NCI-H2171 (cell line): ENCODE measurements around the gene MUC5AC.

Experiments used
- DNase-seq: peaks from one replicate; lab custom pipeline; 2025; lab: John Stamatoyannopoulos, UW

Gene MUC5AC

GRCh38 chr11:1121331-1121812, 36.4 kb upstream of the MUC5AC start:
- no peak for DNase-seq

DNA sequence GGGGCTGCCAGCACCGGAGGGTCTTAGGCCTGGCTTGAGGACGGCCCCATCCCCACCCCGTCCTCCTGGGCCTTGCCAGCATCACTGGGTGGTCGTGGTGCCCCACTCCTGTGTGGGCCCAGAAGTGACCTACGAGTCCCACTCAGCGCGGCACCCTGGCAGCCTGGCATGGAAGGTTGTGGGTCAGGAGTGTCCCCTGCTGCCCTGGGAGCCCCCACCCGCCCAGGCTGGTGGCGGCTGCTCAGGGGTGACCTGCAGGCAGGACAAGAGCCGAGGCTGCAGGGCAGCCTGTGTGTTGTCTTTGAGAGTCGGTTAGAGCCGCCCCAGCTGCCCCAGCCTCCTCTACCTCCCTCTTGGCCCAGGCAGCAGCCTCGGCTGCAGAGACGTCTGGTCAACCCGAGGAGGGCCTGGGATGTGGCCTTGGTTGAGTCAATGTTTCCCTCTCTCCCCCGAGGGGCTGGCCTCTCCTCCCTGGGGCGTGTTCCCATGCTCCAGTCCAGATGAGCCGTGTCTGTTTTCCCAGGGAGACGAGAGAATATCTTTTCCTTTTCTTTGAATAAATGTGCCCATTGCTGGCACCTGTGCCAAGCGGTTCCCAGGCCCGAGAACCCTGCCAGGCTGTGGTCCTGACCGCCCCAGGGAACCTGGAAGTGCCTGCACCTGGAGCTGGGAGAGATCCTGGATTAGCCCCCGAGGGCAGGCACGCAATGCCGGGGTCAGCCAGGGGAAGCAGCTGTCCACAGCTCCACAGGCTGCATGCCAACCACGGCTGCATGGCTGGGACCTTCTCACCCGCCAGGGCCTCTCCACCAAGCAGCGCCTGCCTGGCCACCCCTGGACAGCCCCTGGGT, 35.7 kb upstream of the MUC5AC start:
- DNase-seq = no peak

- no peak for DNase-seq
Measured at GRCh38 chr11:1122664-1123002, 35.1 kb upstream of the MUC5AC start.

DNA sequence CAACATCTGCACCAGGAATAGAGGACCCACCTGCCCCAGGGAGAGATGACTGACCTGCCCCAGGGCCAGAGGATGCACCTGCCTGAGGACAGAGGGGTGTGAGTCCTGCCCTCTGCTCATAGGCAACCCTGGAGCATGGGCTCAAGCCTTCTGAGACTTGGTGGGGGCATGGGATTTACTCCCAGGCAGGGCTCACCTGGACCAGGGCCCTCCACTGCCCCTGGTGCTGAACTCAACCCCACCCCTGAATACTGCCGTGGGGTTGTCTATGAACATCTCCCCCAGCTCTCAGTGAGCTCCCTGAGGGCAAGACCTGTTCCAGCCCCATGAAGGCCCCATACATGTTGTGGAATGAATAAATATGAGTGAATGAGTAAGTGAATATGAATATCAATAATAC, 33.8 kb upstream of the MUC5AC start:
- no peak for DNase-seq

DNA sequence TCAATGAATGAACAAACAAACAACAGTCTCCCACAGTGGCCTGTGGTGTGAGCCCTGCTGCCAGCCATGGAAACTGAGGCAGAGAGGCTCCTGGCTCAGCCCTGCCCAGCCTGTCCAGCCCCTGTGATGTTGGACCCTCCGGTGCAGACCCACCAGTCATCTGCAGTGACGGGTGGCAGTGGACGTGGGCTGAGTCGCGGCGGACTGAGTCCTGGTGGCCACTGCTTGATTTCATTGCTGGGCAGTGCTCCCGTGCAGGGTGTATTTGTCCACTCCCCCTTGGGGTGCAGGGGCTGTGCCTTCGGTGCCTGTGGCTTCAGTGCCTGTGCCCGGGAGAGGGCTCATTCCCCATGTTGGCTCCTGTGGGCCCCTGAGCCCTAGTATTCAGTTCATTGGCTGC, 31.9 kb upstream of the MUC5AC start:
- DNase-seq = no peak

- no peak for DNase-seq
Measured at GRCh38 chr11:1126491-1126926, 31.2 kb upstream of the MUC5AC start.

DNA sequence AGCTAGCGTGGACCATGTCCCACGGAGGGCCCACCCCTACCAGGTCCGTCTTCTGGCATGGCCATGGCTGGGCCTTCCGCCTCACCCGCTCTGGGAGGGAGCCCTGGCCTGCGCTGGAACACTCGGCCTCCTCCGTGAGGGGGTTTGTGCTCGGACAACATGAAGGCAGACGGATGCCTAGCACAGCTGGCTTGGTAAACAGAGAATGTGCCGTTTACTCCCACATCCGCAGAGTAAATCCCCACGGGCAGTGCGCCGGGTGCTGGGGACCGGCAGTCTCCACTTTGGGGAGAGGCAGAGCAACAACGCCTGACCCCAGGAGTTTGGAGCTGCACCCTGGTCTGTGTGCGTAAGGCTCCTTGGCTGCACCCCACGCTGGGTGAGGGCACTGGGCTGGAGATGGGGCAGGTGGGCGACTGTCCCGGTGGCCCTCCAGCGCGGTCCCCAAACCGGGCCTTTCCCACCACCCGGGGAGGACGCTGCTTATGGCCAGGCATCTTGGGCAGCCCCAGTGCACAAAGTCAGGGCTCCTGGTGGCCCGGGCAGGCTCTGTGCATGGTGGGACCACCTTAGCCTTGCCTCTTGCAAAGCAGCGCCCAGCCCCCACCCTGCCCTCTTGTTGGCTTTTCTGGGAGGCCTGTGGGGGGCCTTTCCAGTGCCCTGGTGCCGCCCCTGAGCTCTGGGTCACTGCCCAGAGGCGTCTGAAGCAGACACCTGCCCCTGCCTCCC, 30.7 kb upstream of the MUC5AC start:
- no peak for DNase-seq

DNA sequence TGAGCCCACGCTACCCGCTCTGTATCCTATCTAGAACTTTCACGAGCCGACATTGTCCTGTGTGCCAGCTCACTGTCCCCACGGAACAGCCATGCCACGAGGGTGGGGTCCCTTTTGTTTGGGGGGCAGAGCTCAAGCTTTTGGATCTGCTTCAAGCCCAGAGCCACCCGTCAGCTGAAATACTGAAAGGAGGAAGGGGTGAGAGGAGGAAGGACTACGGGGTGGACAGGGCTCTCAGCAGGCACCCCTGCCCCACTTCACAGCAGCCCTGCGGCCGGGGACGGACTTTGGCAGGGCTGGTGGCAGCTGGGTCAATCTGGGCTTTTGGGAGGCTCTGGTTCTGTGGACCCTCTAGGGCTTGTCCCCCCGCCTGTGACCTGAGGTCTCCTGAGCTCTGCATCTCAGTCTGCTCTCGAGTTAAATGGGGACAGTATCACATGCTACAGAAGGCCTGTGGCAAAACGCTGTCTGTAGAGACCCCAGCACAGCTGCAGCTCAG, 30.0 kb upstream of the MUC5AC start:
- no peak for DNase-seq

DNA sequence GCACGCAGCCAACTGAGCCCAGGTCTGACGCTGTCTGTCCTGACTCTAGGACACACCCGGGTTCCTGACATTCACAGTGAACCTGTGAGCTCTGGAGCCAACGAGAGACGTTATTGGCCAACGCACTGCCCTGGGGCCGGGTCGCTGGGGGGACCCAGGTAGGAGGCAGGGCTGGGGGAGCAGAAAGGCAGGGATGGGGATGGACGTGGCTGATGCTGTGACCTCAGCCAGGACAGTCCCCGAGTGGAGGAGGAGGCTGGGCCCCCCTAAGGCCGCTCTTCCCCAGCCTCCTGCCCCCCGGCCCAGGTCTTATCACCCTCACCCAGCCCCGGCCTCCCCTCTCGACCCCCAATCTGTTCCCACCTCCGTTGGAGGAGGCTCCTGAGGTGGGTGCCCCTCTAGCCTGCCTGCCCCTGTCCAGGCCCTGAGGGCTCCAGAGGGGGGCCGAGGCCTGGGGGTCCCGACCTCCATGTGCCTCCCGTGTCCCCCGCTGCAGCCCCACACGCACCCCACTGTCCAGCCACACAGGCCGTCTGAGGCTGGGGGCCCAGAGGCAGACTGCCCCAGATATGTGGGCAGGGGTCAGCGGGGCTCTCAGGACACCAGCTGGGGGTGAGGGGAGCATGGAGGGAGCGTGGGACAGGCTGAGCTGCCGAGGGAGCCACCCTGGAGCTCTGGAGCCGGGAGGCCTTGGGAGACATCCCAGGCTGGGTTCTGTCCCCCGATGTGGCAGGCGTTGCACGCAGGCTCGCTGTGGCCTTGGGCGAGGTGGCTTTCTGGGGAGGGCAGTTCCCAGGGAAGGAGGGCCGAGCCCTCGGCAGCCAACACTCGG, 29.2 kb upstream of the MUC5AC start:
- no peak for DNase-seq

DNA sequence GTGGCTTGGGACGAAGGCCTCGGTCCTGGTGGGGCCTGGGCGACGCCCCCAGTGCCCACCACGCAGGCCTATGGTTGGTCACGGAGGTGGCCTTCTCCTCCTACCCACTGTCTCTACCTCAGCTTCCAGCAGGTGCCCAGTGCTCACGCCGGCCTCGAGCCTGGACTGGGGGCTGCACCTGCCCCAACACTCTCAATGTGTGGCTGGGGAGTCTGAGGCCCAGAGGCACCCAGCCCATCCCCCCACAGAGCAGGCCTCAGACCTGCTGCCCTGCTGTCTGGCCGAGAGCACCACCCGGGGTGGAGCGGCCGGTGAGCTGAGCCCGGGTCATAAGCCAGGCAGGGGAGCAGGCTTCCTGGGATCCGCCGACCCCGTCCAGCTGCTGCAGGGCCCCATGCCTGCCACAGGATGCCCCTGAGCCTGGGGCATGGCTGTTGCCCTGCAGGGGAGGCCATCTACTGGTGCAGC, 28.6 kb upstream of the MUC5AC start:
- DNase-seq = no peak

GRCh38 chr11:1129611-1130160, 28.1 kb upstream of the MUC5AC start:
- DNase-seq = no peak

GRCh38 chr11:1130276-1131032, 27.3 kb upstream of the MUC5AC start:
- DNase-seq = no peak

DNA sequence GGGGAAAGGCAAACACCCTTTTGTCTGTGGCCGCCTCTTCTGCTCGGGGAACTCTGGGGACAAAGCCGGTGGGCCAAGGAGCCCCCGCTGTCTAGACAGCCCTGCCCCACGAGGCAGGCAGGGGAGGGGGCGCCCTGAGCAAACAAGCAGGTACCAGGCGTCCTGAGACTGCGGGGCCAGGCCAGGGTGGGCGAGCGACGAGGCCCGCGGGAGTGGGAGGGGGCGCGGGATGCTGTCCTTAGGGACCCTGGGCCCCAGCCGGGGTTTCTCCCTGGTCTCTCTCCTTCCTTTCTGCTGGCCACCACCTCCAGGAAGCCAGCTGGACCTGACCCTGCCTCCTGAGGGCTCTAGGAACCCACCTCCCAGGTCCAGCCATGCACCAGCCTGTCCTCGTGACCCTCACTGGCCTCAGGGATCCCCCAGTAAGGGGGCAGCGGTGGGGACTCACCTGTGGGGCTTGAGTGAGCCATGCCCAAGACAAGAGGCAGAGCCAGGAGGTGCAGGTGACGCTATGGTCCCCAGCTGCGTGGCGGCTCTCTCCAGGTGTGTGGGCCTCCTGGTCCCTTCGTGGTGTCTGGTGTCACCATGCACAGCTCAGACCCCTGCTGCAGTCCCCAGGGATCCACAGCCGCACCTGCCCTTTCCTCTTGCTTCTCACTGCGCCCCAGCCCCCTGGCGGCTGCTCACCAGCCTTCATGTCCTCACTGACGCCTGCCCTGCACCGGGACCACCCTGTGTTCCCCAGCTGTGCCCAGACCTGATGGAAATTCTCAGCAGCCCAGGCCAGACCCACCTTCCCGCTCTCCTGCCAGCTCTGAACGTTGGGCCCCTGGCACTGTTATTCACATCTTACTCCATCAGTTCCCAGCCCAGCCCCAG, 26.5 kb upstream of the MUC5AC start:
- DNase-seq = peak; percentile 41

DNA sequence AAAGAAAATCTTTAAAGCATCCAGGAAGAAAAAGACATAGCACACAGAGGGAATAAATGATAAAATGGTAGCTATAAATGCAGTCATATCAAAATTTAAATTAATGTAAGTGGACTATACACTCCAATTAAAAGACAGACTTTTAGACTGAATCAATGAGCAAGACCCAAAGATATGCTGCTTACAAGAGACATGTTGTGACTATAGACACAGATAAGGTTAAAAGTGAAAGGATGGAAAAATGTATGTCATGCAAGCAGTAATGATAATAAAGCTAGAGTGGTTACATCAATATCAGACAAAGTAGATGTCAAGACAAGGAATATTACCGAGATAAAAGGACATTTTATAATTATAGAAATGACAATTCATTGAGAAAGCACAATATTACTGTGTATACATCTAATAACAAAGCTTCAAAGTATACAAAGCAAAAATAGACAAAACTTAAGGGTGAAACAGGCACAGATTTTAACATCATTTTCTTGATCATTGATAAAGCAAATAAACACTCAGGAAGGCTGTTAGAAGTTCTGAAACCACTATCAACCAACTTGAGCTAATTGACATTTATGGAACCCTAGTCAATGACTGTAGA, 22.8 kb upstream of the MUC5AC start:
- no peak for DNase-seq

GRCh38 chr11:1138097-1138496, 19.7 kb upstream of the MUC5AC start:
- no peak for DNase-seq

GRCh38 chr11:1139441-1140083, 18.2 kb upstream of the MUC5AC start:
- no peak for DNase-seq

GRCh38 chr11:1140642-1141490, 16.9 kb upstream of the MUC5AC start:
- no peak for DNase-seq

- no peak for DNase-seq
Measured at GRCh38 chr11:1146365-1146764, 11.4 kb upstream of the MUC5AC start.
